Measurements from ENCODE around the gene UCN2.

GRCh38 chr3:48544141-48544540, 19.4 kb downstream of the UCN2 start:
- TF ChIP-seq, protein P1, sequence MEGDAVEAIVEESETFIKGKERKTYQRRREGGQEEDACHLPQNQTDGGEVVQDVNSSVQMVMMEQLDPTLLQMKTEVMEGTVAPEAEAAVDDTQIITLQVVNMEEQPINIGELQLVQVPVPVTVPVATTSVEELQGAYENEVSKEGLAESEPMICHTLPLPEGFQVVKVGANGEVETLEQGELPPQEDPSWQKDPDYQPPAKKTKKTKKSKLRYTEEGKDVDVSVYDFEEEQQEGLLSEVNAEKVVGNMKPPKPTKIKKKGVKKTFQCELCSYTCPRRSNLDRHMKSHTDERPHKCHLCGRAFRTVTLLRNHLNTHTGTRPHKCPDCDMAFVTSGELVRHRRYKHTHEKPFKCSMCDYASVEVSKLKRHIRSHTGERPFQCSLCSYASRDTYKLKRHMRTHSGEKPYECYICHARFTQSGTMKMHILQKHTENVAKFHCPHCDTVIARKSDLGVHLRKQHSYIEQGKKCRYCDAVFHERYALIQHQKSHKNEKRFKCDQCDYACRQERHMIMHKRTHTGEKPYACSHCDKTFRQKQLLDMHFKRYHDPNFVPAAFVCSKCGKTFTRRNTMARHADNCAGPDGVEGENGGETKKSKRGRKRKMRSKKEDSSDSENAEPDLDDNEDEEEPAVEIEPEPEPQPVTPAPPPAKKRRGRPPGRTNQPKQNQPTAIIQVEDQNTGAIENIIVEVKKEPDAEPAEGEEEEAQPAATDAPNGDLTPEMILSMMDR (conservative IDR thresholded peaks at IDR 0.05; ENCODE audit: low read depth, low read length), result no peak
- no peak for TF ChIP-seq EZH2 (IDR thresholded peaks at IDR 0.05; ENCODE audit: borderline replicate concordance, low read depth, low read length, poor library complexity, severe bottlenecking)
